GM19468 (cell line): ENCODE results near the gene DIPK1B.
"Not testable (repeated sequence)": the region's sequence is repeated elsewhere in the genome, so short reads cannot be mapped to it uniquely, and the experiment has no call there.

Source experiments
- ATAC-seq: cut with Tn5 transposase; IDR thresholded peaks from one replicate; pipeline ENCODE4 v1.9.1; 2021; ENCODE audit warnings: mild to moderate bottlenecking, moderate library complexity, moderate number of reproducible peaks; ENCODE audit not compliant: unreplicated experiment; ENCODE audit errors: extremely low read depth

DIPK1B gene

GRCh38 chr9:136697146-136697820 is 15.1 kb upstream of the DIPK1B start:
- ATAC-seq, result no peak

GRCh38 chr9:136697821-136698526 is 14.4 kb upstream of the DIPK1B start:
- no peak for ATAC-seq

- no peak for ATAC-seq
These were observed 13.6 kb upstream of the DIPK1B start for GRCh38 chr9:136698635-136699246.

- no peak for ATAC-seq
These were observed 12.1 kb upstream of the DIPK1B start for GRCh38 chr9:136700304-136700703.

- no peak for ATAC-seq
These were observed 11.3 kb upstream of the DIPK1B start for GRCh38 chr9:136700959-136701667.

- ATAC-seq, result no peak
These were observed 10.7 kb upstream of the DIPK1B start for GRCh38 chr9:136701668-136702053.

- no peak for ATAC-seq
These were observed 9.0 kb upstream of the DIPK1B start for GRCh38 chr9:136703276-136703860.

GRCh38 chr9:136704741-136705140 is 7.6 kb upstream of the DIPK1B start:
- ATAC-seq, result not testable (repeated sequence)

- no peak for ATAC-seq
These were observed 6.8 kb upstream of the DIPK1B start for GRCh38 chr9:136705564-136705963.

GRCh38 chr9:136707011-136707410 is 5.4 kb upstream of the DIPK1B start:
- ATAC-seq, result no peak

- ATAC-seq, result no peak
These were observed 4.4 kb upstream of the DIPK1B start for GRCh38 chr9:136707849-136708517.

- no peak for ATAC-seq
These were observed 2.8 kb upstream of the DIPK1B start for GRCh38 chr9:136709454-136710109.

GRCh38 chr9:136710543-136710942 is 1.8 kb upstream of the DIPK1B start:
- no peak for ATAC-seq

GRCh38 chr9:136711219-136711648 is 1.1 kb upstream of the DIPK1B start:
- ATAC-seq, result not testable (repeated sequence)

GRCh38 chr9:136712690-136713544 is 545 bp downstream of the DIPK1B start:
- ATAC-seq, result no peak

- ATAC-seq, result no peak
These were observed 1.2 kb downstream of the DIPK1B start for GRCh38 chr9:136713550-136713949.

- ATAC-seq, result no peak
These were observed 1.9 kb downstream of the DIPK1B start for GRCh38 chr9:136714096-136714892.

- no peak for ATAC-seq
These were observed 2.5 kb downstream of the DIPK1B start for GRCh38 chr9:136714893-136715274.
